Bladder microvascular endothelial cell (primary cell): ENCODE results near the gene TXNDC8. TPM values are rescaled to one million over a fixed set of nuclear protein-coding genes. Genes with fewer than 3 reads are reported as not detected.

ENCODE experiments used
- total RNA-seq: library from RNA; depleted of rRNA; stranded (reverse); fragments of >200 nt; gene quantifications from 2 replicates; pipeline ENCODE4 v1.2.3, GENCODE V29; 2014

Gene TXNDC8
- total RNA-seq = not detected in 2 replicates

DNA sequence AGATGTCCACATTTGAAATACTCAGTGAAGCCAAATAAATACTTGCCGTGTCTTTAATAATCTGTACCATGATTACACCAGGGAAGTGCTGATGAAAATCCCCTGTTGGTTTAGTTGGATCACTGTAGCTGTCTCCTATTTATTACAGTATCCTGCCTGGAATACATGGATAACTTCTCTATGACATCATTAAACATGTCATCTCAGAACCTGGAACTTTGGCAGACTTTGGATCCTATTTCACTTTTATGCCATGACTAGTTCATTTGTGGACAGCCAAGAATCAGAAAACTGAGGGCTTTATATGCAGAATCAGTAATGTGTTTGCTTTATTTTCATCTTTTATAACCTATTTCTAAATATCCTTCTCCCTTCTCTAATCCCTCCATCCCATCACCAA is at the start of gene TXNDC8:
Gene TXNDC8 (minus strand): TSS at position 137 of the 400 bp plus-strand sequence.

DNA sequence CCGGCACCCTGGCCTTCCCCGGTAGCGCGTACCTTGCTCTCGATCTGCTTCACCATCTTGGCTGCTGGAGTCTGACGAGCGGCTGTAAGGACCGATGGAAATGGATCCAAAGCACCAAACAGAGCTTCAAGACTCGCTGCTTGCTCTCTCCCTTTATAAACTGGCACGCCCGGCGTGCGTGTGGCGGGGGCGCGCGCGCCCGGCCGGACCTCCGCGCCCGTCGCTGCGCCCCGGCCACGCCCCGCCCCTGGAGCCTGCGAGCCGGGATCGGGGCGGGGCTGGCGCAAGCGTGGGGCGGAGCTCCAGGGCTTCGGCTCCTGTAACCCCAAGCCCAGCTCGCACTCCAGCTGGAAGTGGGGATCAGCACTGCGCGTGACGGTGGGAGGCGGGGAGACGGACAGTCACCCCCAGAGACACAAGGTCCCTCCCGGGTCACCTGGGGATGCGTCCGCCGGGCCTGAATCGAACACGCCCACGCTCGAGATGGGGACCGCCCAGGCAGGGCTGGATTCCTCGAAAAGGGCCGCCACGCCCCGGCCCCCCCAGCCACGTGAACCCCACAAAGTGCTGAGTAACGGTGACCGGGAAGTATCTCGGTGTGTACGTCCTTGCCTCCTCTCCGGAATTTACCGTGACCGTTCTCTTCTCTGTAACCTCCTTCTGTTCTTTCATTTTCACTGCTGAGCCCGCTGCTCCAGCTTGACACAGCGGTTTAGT is 81.1 kb downstream of the TXNDC8 start, which contains the start of gene TXN:
Gene TXN (minus strand): TSS at position 128 of the 717 bp plus-strand sequence. CDS start 72 bp downstream, at position 56.

Other genes starting within 250 kb of the TXNDC8 start
- gene C9orf152, start 129.7 kb downstream of the TXNDC8 start, total RNA-seq = not detected in 2 replicates
- gene TXN, start 81.4 kb downstream of the TXNDC8 start, total RNA-seq = 159 and 191 TPM in 2 replicates
- under 0.01 and 1.4 TPM in 2 replicates for gene SVEP1, start 241.9 kb upstream of the TXNDC8 start, total RNA-seq